Ishikawa (cell line): Measurements from ENCODE around the gene CTNND2.

Experiments used
- CEBPB ChIP-seq: IDR thresholded peaks from 2 replicates; pipeline ENCODE4 v1.6.1; 2012
- CREB1 ChIP-seq: IDR thresholded peaks from 2 replicates; pipeline ENCODE4 v1.6.1; 2012; ENCODE audit warnings: low read depth
- EGR1 ChIP-seq: IDR thresholded peaks from 2 replicates; pipeline ENCODE4 v1.6.1; 2012
- EP300 ChIP-seq: IDR thresholded peaks from 2 replicates; pipeline ENCODE4 v1.6.1; 2012; ENCODE audit warnings: borderline replicate concordance
- FOXM1 ChIP-seq: IDR thresholded peaks from 2 replicates; pipeline ENCODE4 v1.6.1; 2012; ENCODE audit warnings: low read depth, borderline replicate concordance
- NFIC ChIP-seq: IDR thresholded peaks from 2 replicates; pipeline ENCODE4 v1.6.1; 2012
- RAD21 ChIP-seq: IDR thresholded peaks from 2 replicates; pipeline ENCODE4 v1.6.1; 2012; ENCODE audit warnings: low read depth
- REST ChIP-seq: IDR thresholded peaks from 2 replicates; pipeline ENCODE4 v1.6.1; 2012; ENCODE audit warnings: low read depth, mild to moderate bottlenecking
- TAF1 ChIP-seq: IDR thresholded peaks from 2 replicates; pipeline ENCODE4 v1.6.1; 2012; ENCODE audit warnings: low read depth, mild to moderate bottlenecking
- TCF12 ChIP-seq: IDR thresholded peaks from 2 replicates; pipeline ENCODE4 v1.6.1; 2012; ENCODE audit warnings: low read depth
- TEAD4 ChIP-seq: IDR thresholded peaks from 2 replicates; pipeline ENCODE4 v1.6.1; 2012
- USF1 ChIP-seq: IDR thresholded peaks from 2 replicates; pipeline ENCODE4 v1.6.1; 2012
- YY1 ChIP-seq: IDR thresholded peaks from 2 replicates; pipeline ENCODE4 v1.6.1; 2012; ENCODE audit warnings: low read depth
- ZBTB7A ChIP-seq: IDR thresholded peaks from 2 replicates; pipeline ENCODE4 v1.6.1; 2012; ENCODE audit warnings: low read depth
- TF ChIP-seq, protein P1 (sequence below): IDR thresholded peaks from 2 replicates; pipeline ENCODE4 v1.6.1; 2012

The CTNND2 gene

DNA sequence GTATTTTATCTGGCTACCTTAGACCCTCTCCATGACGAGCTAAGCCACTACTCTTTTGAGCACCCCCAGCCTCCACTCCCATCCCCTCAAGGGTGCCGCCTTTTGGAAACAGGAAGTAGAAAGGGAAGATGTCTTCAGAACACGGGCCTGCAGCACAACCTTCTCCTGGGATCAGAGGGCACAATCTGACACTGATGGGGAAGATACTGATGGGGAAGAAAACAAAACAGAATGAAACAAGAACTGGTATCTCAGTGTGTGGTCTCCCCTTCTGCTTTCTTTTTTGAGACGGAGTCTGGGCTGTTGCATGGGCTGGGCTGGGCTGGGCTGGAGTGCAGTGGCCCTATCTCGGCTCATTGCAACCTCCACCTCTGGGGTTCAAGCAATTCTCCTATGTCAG is 603.5 kb downstream of the CTNND2 start:
- no peak for TF ChIP-seq TAF1
- no peak for TF ChIP-seq EP300
- TF ChIP-seq, protein P1, sequence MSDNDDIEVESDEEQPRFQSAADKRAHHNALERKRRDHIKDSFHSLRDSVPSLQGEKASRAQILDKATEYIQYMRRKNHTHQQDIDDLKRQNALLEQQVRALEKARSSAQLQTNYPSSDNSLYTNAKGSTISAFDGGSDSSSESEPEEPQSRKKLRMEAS, result no peak
- TF ChIP-seq RAD21, result no peak
- no peak for TF ChIP-seq FOXM1
- TF ChIP-seq NFIC, result no peak
- TF ChIP-seq TEAD4, result no peak
- TF ChIP-seq USF1, result no peak
- no peak for TF ChIP-seq ZBTB7A

GRCh38 chr5:11298877-11299276 is 605.4 kb downstream of the CTNND2 start:
- TF ChIP-seq TCF12, result no peak
- no peak for TF ChIP-seq REST
- TF ChIP-seq, protein P1, result no peak
- TF ChIP-seq ZBTB7A, result no peak
- no peak for TF ChIP-seq YY1
- no peak for TF ChIP-seq TAF1
- TF ChIP-seq USF1, result no peak
- TF ChIP-seq FOXM1, result no peak
- no peak for TF ChIP-seq TEAD4
- no peak for TF ChIP-seq RAD21
- TF ChIP-seq EGR1, result no peak
- no peak for TF ChIP-seq CREB1
- TF ChIP-seq EP300, result no peak
- TF ChIP-seq CEBPB, result no peak
- TF ChIP-seq NFIC, result no peak

GRCh38 chr5:11293523-11293922 is 610.7 kb downstream of the CTNND2 start:
- no peak for TF ChIP-seq TCF12

DNA sequence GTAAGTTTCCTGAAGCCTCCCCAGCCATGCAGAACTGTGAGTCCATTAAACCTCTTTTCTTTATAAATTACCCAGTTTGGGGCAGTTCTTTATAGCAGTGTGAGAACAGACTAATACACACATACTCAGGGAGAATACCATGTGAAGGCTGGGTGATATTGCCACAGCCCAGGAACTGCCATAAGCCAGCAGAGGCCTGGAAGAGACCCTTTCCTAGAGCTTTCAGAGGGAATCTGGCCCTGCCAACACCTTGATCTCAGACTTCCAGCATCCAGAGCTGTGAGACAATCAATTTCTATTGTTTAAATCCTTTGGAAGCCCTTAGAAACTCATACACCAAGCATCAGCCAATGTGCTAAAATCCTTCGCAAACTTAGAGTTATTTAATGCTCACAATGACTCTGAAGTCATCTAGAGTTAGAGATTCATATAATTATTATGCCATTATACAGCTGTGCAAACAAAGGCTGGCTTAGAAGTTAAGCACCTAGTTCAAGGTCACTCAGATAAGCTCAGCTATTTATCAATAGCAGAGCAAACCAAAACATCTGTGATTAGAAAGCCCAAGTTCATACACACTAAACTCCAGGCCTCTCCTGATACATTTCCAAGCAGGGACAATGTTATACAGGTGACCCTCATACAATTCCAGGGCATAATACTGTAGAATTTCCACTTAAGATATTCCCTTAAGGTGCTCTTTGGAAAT is 611.4 kb downstream of the CTNND2 start:
- no peak for TF ChIP-seq TCF12
- TF ChIP-seq YY1, result no peak
- no peak for TF ChIP-seq USF1

DNA sequence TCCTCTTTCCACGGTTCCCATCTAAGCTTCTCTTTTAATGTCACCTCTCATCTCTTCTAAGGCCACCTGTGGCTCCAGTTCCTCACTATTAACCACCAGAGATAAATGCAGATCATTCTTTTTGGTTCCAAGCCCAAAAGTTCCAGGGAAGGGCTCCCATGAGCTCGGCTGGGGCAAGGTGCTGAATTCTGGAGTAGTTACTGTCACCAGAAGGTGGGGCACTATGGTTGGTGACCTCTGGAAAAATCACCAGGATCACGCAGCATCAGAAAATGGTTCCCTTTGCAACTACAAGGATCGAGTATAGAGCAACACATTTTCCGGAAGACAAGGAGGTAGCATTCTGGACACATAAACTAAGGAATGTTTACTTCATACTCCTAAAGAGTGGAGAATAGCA is 614.5 kb downstream of the CTNND2 start:
- TF ChIP-seq NFIC (no peak), EGR1 (no peak), FOXM1 (no peak), TCF12 (no peak), TEAD4 (no peak), ZBTB7A (no peak), EP300 (no peak), RAD21 (peak; percentile 27; the same call in 1 of the 2 replicates)

- no peak for TF ChIP-seq CEBPB
- TF ChIP-seq RAD21, result no peak
- TF ChIP-seq TCF12, result no peak
- no peak for TF ChIP-seq EGR1
- TF ChIP-seq REST, result no peak
- no peak for TF ChIP-seq FOXM1
- TF ChIP-seq, protein P1, result no peak
- TF ChIP-seq CREB1, result no peak
- TF ChIP-seq TAF1, result no peak
- no peak for TF ChIP-seq USF1
- TF ChIP-seq NFIC, result no peak
- TF ChIP-seq ZBTB7A, result no peak
- no peak for TF ChIP-seq TEAD4
- no peak for TF ChIP-seq YY1
- no peak for TF ChIP-seq EP300
Observed at GRCh38 chr5:11289208-11289607, 615.0 kb downstream of the CTNND2 start.
